AG04450 (cell line): ENCODE results near the gene ZFP57. TPM values are rescaled to one million over a fixed set of nuclear protein-coding genes. Genes with fewer than 3 reads are reported as not detected.
"Not testable (repeated sequence)": the region's sequence is repeated elsewhere in the genome, so short reads cannot be mapped to it uniquely, and the experiment has no call there.

Experiments
- CTCF ChIA-PET: fragments of 300-600, 350-600 bp; formaldehyde crosslinking; extraction: SDS; loops from one replicate; lab custom pipeline; 2022; ENCODE audit warnings: antibody characterized with exemption, inconsistent platforms; lab: Charles Lee
- POLR2A ChIA-PET: fragments of 350-600 bp; formaldehyde crosslinking; extraction: SDS; loops from one replicate; lab custom pipeline; 2021; ENCODE audit warnings: antibody characterized with exemption, inconsistent platforms; lab: Yijun Ruan, JAX
- DNase-seq: peaks from one replicate; pipeline ENCODE4 v3.0.0-alpha.2; 2011; ENCODE audit warnings: low read depth, low spot score
- H3K27ac ChIP-seq: one replicate; pipeline ENCODE4 v1.5.1; 2012; ENCODE audit warnings: low read depth, low read length, control low read depth
- H3K27me3 ChIP-seq: one replicate; pipeline ENCODE4 v1.6.0; 2012; ENCODE audit warnings: low read length; ENCODE audit not compliant: control insufficient read depth, insufficient read depth
- H3K4me3 ChIP-seq: 2 replicates; pipeline ENCODE4 v1.5.1; 2011; ENCODE audit warnings: mild to moderate bottlenecking, low read depth, low read length, control low read depth
- H3K9me3 ChIP-seq: 2 replicates; pipeline ENCODE4 v1.5.1; 2012; ENCODE audit warnings: low read length; ENCODE audit not compliant: control insufficient read depth, insufficient read depth
- CTCF ChIP-seq: IDR thresholded peaks from 2 replicates; pipeline ENCODE4 v1.5.1; 2011; ENCODE audit warnings: low read depth, low read length, control low read depth, inconsistent platforms
- polyA plus RNA-seq: library from polyadenylated mRNA; depleted of rRNA; stranded (reverse); fragments of >200 nt; gene quantifications from 2 replicates; pipeline ENCODE4 v1.2.3, GENCODE V29; 2011

The ZFP57 gene
- polyA plus RNA-seq, 1 experiment: not detected

GRCh38 chr6:29666826-29667130 lies 14.2 kb downstream of the ZFP57 start:
- H3K27me3 ChIP-seq: peaks cover 8% of the 10 kb centered on the region
- no peaks in the 10 kb centered on the region for H3K9me3 ChIP-seq
- H3K27ac ChIP-seq: no peak overlapping the region
- no peak for DNase-seq
- no peak overlapping the region for H3K4me3 ChIP-seq
- ChIA-PET POLR2A (no interaction called here), CTCF (interaction anchor here (0.8 to 7.6 kb wide), 3 partner anchors 14 to 22 kb away, joined by 3 to 185 read pairs (median 6); no protein-coding TSS in a partner anchor)
- no peak for TF ChIP-seq CTCF

- ChIA-PET POLR2A (no interaction called here), CTCF (interaction anchor here (0.8 to 7.6 kb wide), 3 partner anchors 14 to 21 kb away, joined by 3 to 185 read pairs (median 6); no protein-coding TSS in a partner anchor)
- H3K4me3 ChIP-seq: no peak overlapping the region
- H3K9me3 ChIP-seq: no peaks in the 10 kb centered on the region
- DNase-seq: no peak
- H3K27ac ChIP-seq: no peak overlapping the region
- H3K27me3 ChIP-seq: peaks cover 8% of the 10 kb centered on the region
- no peak for TF ChIP-seq CTCF
Measured at GRCh38 chr6:29665942-29666825, 14.8 kb downstream of the ZFP57 start.

GRCh38 chr6:29663300-29664042 lies 17.5 kb downstream of the ZFP57 start:
- no peaks in the 10 kb centered on the region for H3K9me3 ChIP-seq
- TF ChIP-seq CTCF: no peak
- ChIA-PET POLR2A (no interaction called here), CTCF (interaction anchor here (0.6 to 7.6 kb wide), 3 partner anchors 11 to 171 kb away, joined by 3 to 185 read pairs (median 3); no protein-coding TSS in a partner anchor)
- no peak overlapping the region for H3K4me3 ChIP-seq
- H3K27me3 ChIP-seq: peaks cover 15% of the 10 kb centered on the region
- no peak for DNase-seq
- no peak overlapping the region for H3K27ac ChIP-seq

- CTCF ChIA-PET: interaction anchor here (0.6 to 7.6 kb wide), 2 partner anchors 9 to 33 kb away, joined by 8 to 185 read pairs; no protein-coding TSS in a partner anchor
- H3K27ac ChIP-seq, DNase-seq, H3K4me3 ChIP-seq, H3K9me3 ChIP-seq: not testable (repeated sequence)
- peaks cover 17% of the 10 kb centered on the region for H3K27me3 ChIP-seq
- POLR2A ChIA-PET: interaction anchor here (0.7 kb wide), 1 partner anchor 1515 kb away, joined by 4 read pairs; no protein-coding TSS in a partner anchor
Measured at GRCh38 chr6:29661502-29662141, 19.3 kb downstream of the ZFP57 start.

GRCh38 chr6:29661071-29661470 lies 19.9 kb downstream of the ZFP57 start:
- H3K27me3 ChIP-seq: peaks cover 13% of the 10 kb centered on the region
- CTCF ChIA-PET: interaction anchor here (0.6 to 7.6 kb wide), 2 partner anchors 9 to 33 kb away, joined by 8 to 185 read pairs; no protein-coding TSS in a partner anchor
- DNase-seq: no peak
- H3K9me3 ChIP-seq: no peaks in the 10 kb centered on the region
- no peak for TF ChIP-seq CTCF
- POLR2A ChIA-PET: interaction anchor here (0.7 kb wide), 1 partner anchor 1516 kb away, joined by 4 read pairs; no protein-coding TSS in a partner anchor
- no peak overlapping the region for H3K4me3 ChIP-seq
- no peak overlapping the region for H3K27ac ChIP-seq
